Left lung (tissue), 10 donors: ENCODE measurements around the gene ACOX3. TPM values are rescaled to one million over a fixed set of nuclear protein-coding genes. Genes with fewer than 3 reads are reported as not detected.
A peak's percentile ranks its signal among the peaks of the same experiment; 100 is the strongest.

Experiments
- ATAC-seq: fragments of 200-7000 bp; cut with Tn5 transposase; one replicate; pipeline ENCODE4 v1.9.1; 2020; ENCODE audit warnings: moderate library complexity
- DNase-seq, 4 donors: peaks; one replicate each; pipeline ENCODE4 v3.0.0-alpha.2; 2013 to 2020
- H3K27ac ChIP-seq, 2 donors: fragments of 200-600 bp; sonication (generic) in 1 of 2; one replicate each; pipeline versions ENCODE4 v1.5.0 to v1.8.0; 2020 to 2021
- H3K27me3 ChIP-seq, 2 donors: fragments of 200-600 bp; sonication (generic) in 1 of 2; one replicate each; pipeline versions ENCODE4 v1.5.0 to v1.8.0; 2020 to 2021
- H3K36me3 ChIP-seq, 2 donors: fragments of 200-600 bp; sonication (generic) in 1 of 2; one replicate each; pipeline versions ENCODE4 v1.5.0 to v1.8.0; 2020 to 2021
- H3K4me1 ChIP-seq, 2 donors: fragments of 200-600 bp; one replicate each; pipeline ENCODE4 v1.8.0; 2021
- H3K4me3 ChIP-seq, 2 donors: fragments of 200-600 bp; sonication (generic) in 1 of 2; one replicate each; pipeline versions ENCODE4 v1.5.0 to v1.8.0; 2020 to 2021; ENCODE audit warnings: mild to moderate bottlenecking in 1 of 2
- H3K9me3 ChIP-seq, 2 donors: fragments of 200-600 bp; sonication (generic) in 1 of 2; one replicate each; pipeline versions ENCODE4 v1.5.0 to v1.8.0; 2020 to 2021
- CTCF ChIP-seq, 2 donors: fragments of 200-600 bp; sonication (generic) in 1 of 2; IDR thresholded peaks; one replicate each; pipeline versions ENCODE4 v1.5.0 to v1.8.0; 2021; ENCODE audit warnings: antibody characterized with exemption in 2 of 2
- intact Hi-C, 2 donors: fragments of 100-400 bp; cut with DNase I; formaldehyde crosslinking; loops; one replicate each; pipeline versions ENCODE4 v1.11.2 to v1.14.2; 2022
- polyA plus RNA-seq, 6 donors: library from polyadenylated mRNA; unstranded; fragments of 120-200 nt; gene quantifications; one replicate each; pipeline ENCODE4 v1.2.1, GENCODE V29; 2013; ENCODE audit not compliant: insufficient read length in 6 of 6
- total RNA-seq, 2 donors: library from RNA; stranded (reverse); fragmentation: NEBNext Ultra II Directional; extraction: Animal tissue kit (Norgen Biotek cat#: 25700); gene quantifications; one replicate each; pipeline ENCODE4 v1.2.1, GENCODE V29; 2021
- donor health status: DM: no; HTN: yes; CAD: no.
- donor health status: DM: no; HTN: no; CAD: no.

ACOX3 gene
- total and polyA plus RNA-seq, 8 donors, result 19.9 to 31.7 (median 23.4) TPM

GRCh38 chr4:8380511-8381415 is 59.8 kb downstream of the ACOX3 start:
- Histone ChIP-seq H3K36me3 (peaks cover 0 to 67% of the 10 kb centered on the region in 2 donors), H3K9me3 (no peaks in the 10 kb centered on the region), H3K4me3 (no peak overlapping the region), H3K27me3 (no peaks in the 10 kb centered on the region), H3K27ac (no peak overlapping the region), H3K4me1 (peaks cover 0 to 4% of the 10 kb centered on the region in 2 donors)
- intact Hi-C loops, result no loop called here
- no peak for ATAC-seq
- TF ChIP-seq CTCF (IDR thresholded peaks at IDR 0.05), result no peak
- DNase-seq, result peak in 1 of 4 donors; percentile 41

GRCh38 chr4:8379771-8380170 is 60.8 kb downstream of the ACOX3 start:
- no peak for TF ChIP-seq CTCF (IDR thresholded peaks at IDR 0.05)
- Histone ChIP-seq H3K36me3 (peaks cover 0 to 68% of the 10 kb centered on the region in 2 donors), H3K9me3 (no peaks in the 10 kb centered on the region), H3K4me1 (peaks cover 0 to 4% of the 10 kb centered on the region in 2 donors), H3K27me3 (no peaks in the 10 kb centered on the region), H3K27ac (no peak overlapping the region), H3K4me3 (no peak overlapping the region)
- DNase-seq (peak in 1 of 4 donors; percentile 3), ATAC-seq (no peak)
- intact Hi-C loops, result no loop called here

- H3K27me3 ChIP-seq, result no peaks in the 10 kb centered on the region
- peaks cover 0 to 69% of the 10 kb centered on the region in 2 donors for H3K36me3 ChIP-seq
- TF ChIP-seq CTCF (IDR thresholded peaks at IDR 0.05), result no peak
- peaks cover 0 to 4% of the 10 kb centered on the region in 2 donors for H3K4me1 ChIP-seq
- no peaks in the 10 kb centered on the region for H3K9me3 ChIP-seq
- no peak overlapping the region for H3K4me3 ChIP-seq
- intact Hi-C loops, result no loop called here
- DNase-seq, result peak in 2 of 4 donors; percentile 19 to 67
- ATAC-seq, result no peak
- H3K27ac ChIP-seq, result no peak overlapping the region
Measured at GRCh38 chr4:8379281-8379680, 61.2 kb downstream of the ACOX3 start.

GRCh38 chr4:8378776-8379175 is 61.7 kb downstream of the ACOX3 start:
- peak in 2 of 4 donors; percentile 3 to 44 for DNase-seq
- H3K27ac ChIP-seq, result no peak overlapping the region
- H3K4me1 ChIP-seq, result peaks cover 0 to 4% of the 10 kb centered on the region in 2 donors
- H3K4me3 ChIP-seq, result no peak overlapping the region
- peaks cover 0 to 68% of the 10 kb centered on the region in 2 donors for H3K36me3 ChIP-seq
- intact Hi-C loops, result no loop called here
- TF ChIP-seq CTCF (IDR thresholded peaks at IDR 0.05), result no peak
- ATAC-seq, result no peak
- no peaks in the 10 kb centered on the region for H3K27me3 ChIP-seq
- no peaks in the 10 kb centered on the region for H3K9me3 ChIP-seq

GRCh38 chr4:8378101-8378724 is 62.3 kb downstream of the ACOX3 start:
- Histone ChIP-seq H3K36me3 (peaks cover 0 to 63% of the 10 kb centered on the region in 2 donors), H3K27ac (no peak overlapping the region), H3K27me3 (no peaks in the 10 kb centered on the region), H3K4me1 (no peaks in the 10 kb centered on the region), H3K4me3 (no peak overlapping the region), H3K9me3 (no peaks in the 10 kb centered on the region)
- intact Hi-C loops, result no loop called here
- no peak for TF ChIP-seq CTCF (IDR thresholded peaks at IDR 0.05)
- ATAC-seq, result no peak
- DNase-seq, result peak in 2 of 4 donors; percentile 20 to 36
